GM18519 (cell line): ENCODE data around the gene TGIF2.
A peak's percentile ranks its signal among the peaks of the same experiment; 100 is the strongest.

Experiments
- ATAC-seq: cut with Tn5 transposase; IDR thresholded peaks from one replicate; pipeline ENCODE4 v1.9.1; 2021; ENCODE audit warnings: mild to moderate bottlenecking, moderate library complexity; ENCODE audit not compliant: unreplicated experiment, low FRiP score

The TGIF2 gene

GRCh38 chr20:36573103-36573797 is at the start of gene TGIF2:
TSS of gene TGIF2 (plus strand) at chr20:36573597. CDS start at chr20:36578775, 5,178 bp downstream.
- peak; percentile 44 for ATAC-seq

- ATAC-seq: no peak
These were observed 47.6 kb upstream of the TGIF2 start for GRCh38 chr20:36525620-36526365.

- no peak for ATAC-seq
These were observed 46.8 kb upstream of the TGIF2 start for GRCh38 chr20:36526521-36527011.

GRCh38 chr20:36527331-36528125 is 45.9 kb upstream of the TGIF2 start:
- no peak for ATAC-seq

- no peak for ATAC-seq
These were observed 45.1 kb upstream of the TGIF2 start for GRCh38 chr20:36528176-36528874.

GRCh38 chr20:36528875-36529417 is 44.5 kb upstream of the TGIF2 start:
- ATAC-seq: no peak

GRCh38 chr20:36532388-36532787 is 41.0 kb upstream of the TGIF2 start:
- ATAC-seq: no peak

GRCh38 chr20:36532822-36533221 is 40.6 kb upstream of the TGIF2 start:
- no peak for ATAC-seq

GRCh38 chr20:36538026-36538722 is 35.2 kb upstream of the TGIF2 start:
- ATAC-seq: no peak

GRCh38 chr20:36540551-36541211 is 32.7 kb upstream of the TGIF2 start:
- no peak for ATAC-seq

- no peak for ATAC-seq
These were observed 32.1 kb upstream of the TGIF2 start, which contains the start of gene MYL9 for GRCh38 chr20:36541227-36541767. TSS of gene MYL9 (plus strand) at chr20:36541519. CDS start at chr20:36544885, 3,366 bp downstream.

- ATAC-seq: no peak
These were observed 31.5 kb upstream of the TGIF2 start for GRCh38 chr20:36541768-36542488.

GRCh38 chr20:36542516-36543183 is 30.7 kb upstream of the TGIF2 start:
- ATAC-seq: no peak

GRCh38 chr20:36543184-36544133 is 29.9 kb upstream of the TGIF2 start:
- no peak for ATAC-seq

- no peak for ATAC-seq
These were observed 29.0 kb upstream of the TGIF2 start for GRCh38 chr20:36544134-36545018.
